ENCODE measurements around the gene FMO5. TPM values are rescaled to one million over a fixed set of nuclear protein-coding genes. Genes with fewer than 3 reads are reported as not detected.

Gene FMO5, protein sequence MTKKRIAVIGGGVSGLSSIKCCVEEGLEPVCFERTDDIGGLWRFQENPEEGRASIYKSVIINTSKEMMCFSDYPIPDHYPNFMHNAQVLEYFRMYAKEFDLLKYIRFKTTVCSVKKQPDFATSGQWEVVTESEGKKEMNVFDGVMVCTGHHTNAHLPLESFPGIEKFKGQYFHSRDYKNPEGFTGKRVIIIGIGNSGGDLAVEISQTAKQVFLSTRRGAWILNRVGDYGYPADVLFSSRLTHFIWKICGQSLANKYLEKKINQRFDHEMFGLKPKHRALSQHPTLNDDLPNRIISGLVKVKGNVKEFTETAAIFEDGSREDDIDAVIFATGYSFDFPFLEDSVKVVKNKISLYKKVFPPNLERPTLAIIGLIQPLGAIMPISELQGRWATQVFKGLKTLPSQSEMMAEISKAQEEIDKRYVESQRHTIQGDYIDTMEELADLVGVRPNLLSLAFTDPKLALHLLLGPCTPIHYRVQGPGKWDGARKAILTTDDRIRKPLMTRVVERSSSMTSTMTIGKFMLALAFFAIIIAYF
- total RNA-seq (2014; rRNA removed; shearing (Covaris generic)) = 1.7 TPM in 1 of 2 replicates, not detected in the other

DNA sequence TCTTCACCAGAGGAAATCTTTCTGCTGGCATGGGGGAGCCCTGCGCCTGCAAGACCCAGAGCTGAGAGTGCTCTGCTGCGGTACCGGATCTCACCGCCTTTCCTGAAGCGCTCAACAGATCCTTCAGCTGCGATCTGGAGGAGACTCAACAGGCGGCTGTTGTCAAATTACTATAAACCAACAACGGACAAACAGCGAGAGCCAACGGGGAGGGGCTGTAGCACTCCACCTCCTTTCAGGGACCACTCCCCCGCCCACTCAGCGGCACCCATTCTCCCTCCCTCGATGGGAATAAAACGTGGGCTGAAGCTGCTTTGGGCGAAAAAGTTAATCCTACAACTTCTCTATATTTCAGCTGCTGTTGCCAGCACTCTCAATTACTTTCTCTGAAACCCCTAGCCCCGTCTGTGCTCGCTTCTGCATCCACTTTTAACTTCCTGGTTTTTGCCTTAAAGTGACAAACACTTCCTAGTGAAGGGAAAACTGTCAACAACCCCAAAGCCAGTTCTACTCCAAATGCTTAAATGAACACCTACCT, at the start of gene FMO5:
Gene FMO5, minus strand, starts transcription at position 147 of the 538 bp plus-strand sequence. CDS start 310 bp downstream, outside the sequence.
- DNase-seq (ENCODE audit: low read depth) = peak; percentile 42

DNA sequence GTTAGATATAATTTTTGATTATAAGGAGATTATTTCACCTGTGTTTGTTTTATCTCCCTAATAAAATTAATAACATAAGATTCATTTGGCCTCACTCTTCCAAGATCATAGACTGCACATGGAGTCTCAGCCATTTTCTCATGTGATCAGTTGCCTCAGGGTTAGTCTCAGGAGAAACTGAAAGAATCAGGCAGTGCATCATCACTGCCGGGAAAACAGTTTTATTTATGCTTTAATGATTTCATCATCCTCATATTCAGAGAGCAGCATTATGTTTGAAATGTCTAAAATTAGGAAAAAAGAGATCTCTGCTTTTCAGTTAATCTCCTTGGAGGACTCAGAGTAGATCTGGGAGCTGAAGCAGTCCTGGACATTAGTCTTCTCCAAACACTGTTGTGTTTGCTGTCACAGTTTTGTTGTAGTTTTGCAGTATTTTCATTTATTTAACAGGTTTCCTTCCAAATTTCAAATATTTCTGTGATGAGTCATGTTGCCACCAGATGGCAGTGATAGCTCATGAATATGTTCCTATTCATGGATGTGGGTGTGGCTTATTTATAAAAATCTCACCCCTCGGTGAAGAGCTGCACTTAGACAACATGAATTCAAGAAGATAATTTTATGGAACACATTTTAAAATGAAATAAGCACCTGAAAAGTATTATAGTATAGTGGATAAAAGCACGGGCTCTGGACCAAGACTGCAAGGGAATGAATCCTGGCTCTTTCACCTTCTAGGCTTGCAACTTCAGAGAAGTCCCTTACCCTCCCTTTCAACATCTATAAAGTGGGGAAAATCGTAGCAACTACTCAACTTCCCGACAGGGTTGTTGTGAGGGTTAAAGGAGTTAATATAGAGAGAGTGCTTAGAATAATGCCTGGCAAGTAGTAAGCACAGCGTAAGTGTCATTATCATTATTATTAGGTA, 48.5 kb upstream of the FMO5 start:
- peak; percentile 37 for DNase-seq (ENCODE audit: low read depth)

DNA sequence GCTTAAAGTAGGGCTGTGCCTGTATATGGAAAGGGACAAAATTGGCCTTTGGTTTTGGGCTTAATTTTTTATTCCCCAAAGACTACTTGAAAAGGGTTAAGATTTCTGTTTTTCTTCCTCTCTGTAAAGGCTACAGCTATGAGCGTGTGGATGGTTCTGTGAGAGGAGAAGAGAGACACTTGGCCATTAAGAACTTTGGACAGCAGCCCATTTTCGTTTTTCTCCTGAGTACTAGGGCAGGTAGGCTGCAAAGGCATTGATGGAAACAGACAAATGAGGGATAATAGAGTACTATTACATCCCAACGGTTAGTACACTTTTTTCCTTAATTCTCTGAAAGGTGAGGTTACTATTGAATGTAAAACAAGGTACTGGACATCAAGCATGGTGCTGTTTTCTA, 46.9 kb upstream of the FMO5 start:
- DNase-seq (ENCODE audit: low read depth) = no peak

DNA sequence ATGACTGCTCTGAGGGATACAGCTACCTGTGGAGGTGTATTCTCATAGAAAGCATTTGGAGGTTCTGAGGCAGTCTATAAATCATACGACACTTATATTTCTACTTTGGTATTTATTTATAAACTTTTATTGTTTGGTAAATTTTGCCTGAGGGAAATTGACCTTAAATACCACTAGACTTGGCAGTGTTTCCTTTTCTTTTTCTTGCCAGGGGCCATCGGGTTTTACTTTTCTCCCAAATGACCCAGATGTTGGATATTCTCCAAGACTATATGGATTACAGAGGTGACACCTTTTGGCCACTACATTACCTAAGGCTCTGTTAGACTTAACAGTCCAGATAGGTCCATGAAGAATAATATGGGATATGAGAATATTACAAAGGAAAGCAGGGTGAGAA, 45.6 kb upstream of the FMO5 start:
- no peak for DNase-seq (ENCODE audit: low read depth)

DNA sequence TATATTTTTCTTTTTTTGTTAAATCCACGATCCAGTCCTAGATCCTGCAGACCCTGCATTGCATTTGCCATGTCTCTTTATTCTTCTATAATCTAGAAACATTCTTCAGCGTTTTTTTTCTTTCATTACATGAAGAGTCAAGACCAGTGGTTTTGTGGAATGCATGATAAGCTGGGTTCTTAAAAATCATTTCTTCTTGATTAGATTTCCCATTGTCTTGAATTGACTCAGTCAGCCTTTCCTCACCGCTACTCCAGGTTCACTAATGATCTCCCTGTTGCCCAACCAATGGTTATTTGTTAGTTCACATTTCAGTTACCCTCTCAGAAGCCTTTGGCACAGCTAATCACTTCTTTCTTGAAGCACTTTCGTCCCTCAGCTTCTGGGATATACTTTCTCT, 42.6 kb upstream of the FMO5 start:
- no peak for DNase-seq (ENCODE audit: low read depth)

DNA sequence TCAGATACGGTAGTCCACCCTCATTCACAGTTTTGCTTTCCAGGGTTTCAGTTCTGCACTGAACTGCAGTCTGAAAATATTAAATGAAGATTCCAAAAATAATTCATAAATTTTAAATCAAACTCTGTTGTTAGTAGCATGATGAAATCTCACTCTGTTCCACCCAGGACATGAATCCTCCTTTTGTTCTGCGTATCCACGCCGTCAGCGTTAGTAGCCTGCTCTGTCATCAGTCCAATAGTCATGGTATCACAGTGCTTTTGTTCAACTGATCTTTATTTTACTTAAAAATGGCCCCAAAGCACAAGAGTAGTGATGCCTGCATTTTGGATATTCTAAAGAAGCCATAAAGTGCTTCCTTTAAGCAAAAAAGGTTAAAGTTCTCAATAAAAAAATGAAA, 41.2 kb upstream of the FMO5 start:
- DNase-seq (ENCODE audit: low read depth) = no peak

DNA sequence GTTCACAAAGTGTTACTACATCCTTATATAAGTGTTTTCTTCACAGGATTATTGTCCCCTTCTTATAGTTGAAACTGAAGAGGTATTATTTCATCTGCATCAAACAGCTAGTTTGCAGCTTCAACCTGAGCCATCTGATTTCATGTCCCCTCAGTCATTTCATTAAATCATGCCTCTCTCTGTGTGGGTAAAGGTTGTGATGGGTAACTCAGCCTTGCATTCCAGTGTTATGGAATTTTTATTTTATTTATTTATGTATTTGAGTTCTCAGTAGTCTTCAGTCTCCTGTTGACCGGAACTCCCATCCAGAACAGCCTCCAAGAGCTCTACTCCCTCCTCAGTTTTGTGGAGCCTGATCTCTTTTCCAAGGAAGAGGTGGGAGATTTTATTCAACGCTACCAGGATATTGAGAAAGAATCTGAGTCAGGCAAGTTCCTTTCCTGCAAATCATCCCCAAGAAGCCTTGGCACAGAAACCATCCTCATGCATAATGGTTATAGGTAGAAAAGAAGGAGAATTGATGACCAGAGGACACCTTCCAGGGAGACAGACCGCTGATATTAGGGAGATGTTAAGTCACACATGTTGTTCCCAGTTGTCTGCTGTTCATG, 39.1 kb upstream of the FMO5 start:
- no peak for DNase-seq (ENCODE audit: low read depth)

GRCh38 chr1:147260956-147261355, 35.8 kb upstream of the FMO5 start:
- no peak for DNase-seq (ENCODE audit: low read depth)

GRCh38 chr1:147252540-147252939, 27.4 kb upstream of the FMO5 start:
- no peak for DNase-seq (ENCODE audit: low read depth)

GRCh38 chr1:147247656-147248238, 22.6 kb upstream of the FMO5 start:
- no peak for DNase-seq (ENCODE audit: low read depth)

GRCh38 chr1:147246910-147247655, 21.9 kb upstream of the FMO5 start:
- no peak for DNase-seq (ENCODE audit: low read depth)

- no peak for DNase-seq (ENCODE audit: low read depth)
These were observed 21.0 kb upstream of the FMO5 start for GRCh38 chr1:147246044-147246690.

- no peak for DNase-seq (ENCODE audit: low read depth)
These were observed 20.5 kb upstream of the FMO5 start for GRCh38 chr1:147245586-147246021.

- no peak for DNase-seq (ENCODE audit: low read depth)
These were observed 20.0 kb upstream of the FMO5 start for GRCh38 chr1:147245129-147245528.

GRCh38 chr1:147243841-147244240, 18.7 kb upstream of the FMO5 start:
- DNase-seq (ENCODE audit: low read depth) = no peak

GRCh38 chr1:147243228-147243685, 18.1 kb upstream of the FMO5 start:
- DNase-seq (ENCODE audit: low read depth) = peak; percentile 52

DNA sequence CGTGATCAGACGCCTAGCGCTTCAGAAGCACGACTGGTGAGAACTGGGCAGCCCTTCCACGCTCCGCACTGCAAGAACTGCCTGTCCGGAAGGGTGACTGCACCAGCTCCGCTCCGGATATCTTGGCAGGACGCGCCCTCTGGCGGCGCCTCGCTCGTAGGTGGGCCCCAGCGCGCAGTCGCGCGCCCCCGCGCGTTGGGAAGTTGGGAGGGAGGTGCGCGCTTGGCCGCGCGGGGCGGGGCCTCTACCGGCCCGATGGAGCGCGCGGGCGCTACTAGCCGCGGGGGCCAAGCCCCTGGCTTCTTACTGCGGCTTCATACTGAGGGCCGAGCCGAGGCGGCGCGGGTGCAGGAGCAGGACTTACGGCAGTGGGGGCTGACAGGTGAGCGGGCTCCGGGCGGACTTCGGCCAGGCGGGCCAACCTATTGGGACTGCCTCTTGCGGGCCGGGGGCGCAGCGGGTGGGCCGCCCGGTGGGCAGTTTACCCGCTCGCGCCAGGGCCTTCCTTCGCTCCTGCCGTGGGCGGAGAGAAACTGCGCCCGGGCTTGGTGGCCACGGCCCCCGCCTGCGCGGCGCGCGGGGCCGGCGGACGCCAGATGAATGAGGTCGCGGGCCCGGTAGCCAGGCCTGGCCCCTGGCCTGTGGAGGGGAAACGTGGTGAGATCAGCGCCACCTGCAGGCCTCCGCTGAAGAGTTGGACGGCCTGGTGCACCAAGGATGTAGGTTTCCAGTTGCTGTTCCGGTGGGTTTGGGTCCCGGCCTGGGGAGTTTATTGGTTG, 17.5 kb upstream of the FMO5 start, which contains the start of gene CHD1L:
Gene CHD1L, plus strand, starts transcription at position 236 of the 779 bp plus-strand sequence. Its CDS starts 20 bp downstream, at position 256.
- DNase-seq (ENCODE audit: low read depth) = peak; percentile 97

- no peak for DNase-seq (ENCODE audit: low read depth)
These were observed 16.9 kb upstream of the FMO5 start for GRCh38 chr1:147241934-147242448.

Data from Daoy (cell line).